Breast epithelium (tissue), 4 donors: ENCODE data around the gene CCDC186. TPM values are rescaled to one million over a fixed set of nuclear protein-coding genes. Genes with fewer than 3 reads are reported as not detected.

ENCODE experiments used
- DNase-seq, 2 donors: peaks; one replicate each; pipeline ENCODE4 v3.0.0-alpha.2; 2019; ENCODE audit warnings: low spot score in 2 of 2
- H3K27ac ChIP-seq, 2 donors: fragments of 200-600 bp; sonication (generic) in 1 of 2; one replicate each; pipeline ENCODE4 v1.5.1; 2016 to 2019; ENCODE audit warnings: mild to moderate bottlenecking in 1 of 2
- H3K27me3 ChIP-seq, 2 donors: fragments of 200-600 bp; sonication (generic) in 1 of 2; one replicate each; pipeline versions ENCODE4 v1.5.1 to v1.6.0; 2017 to 2019; ENCODE audit warnings: control low read depth in 1 of 2, mild to moderate bottlenecking in 1 of 2
- H3K36me3 ChIP-seq: fragments of 200-600 bp; one replicate; pipeline ENCODE4 v1.5.1; 2019
- H3K4me1 ChIP-seq, 2 donors: fragments of 200-600 bp; sonication (generic); one replicate each; pipeline ENCODE4 v1.5.1; 2016 to 2019; ENCODE audit warnings: control low read depth in 1 of 2
- H3K4me3 ChIP-seq, 3 donors: fragments of 200-600 bp; sonication (generic); 1 replicate in 2 of 3; 2 replicates in 1 of 3; pipeline ENCODE4 v1.5.1; 2016 to 2019; ENCODE audit warnings: mild to moderate bottlenecking in 3 of 3, moderate library complexity in 2 of 3
- H3K9me3 ChIP-seq, 2 donors: fragments of 200-600 bp; sonication (generic) in 1 of 2; one replicate each; pipeline ENCODE4 v1.5.1; 2016 to 2019; ENCODE audit warnings: control low read depth in 1 of 2
- POLR2A ChIP-seq: fragments of 450-650 bp; IDR thresholded peaks from one replicate; pipeline ENCODE4 v1.6.1; 2016; ENCODE audit warnings: antibody characterized with exemption, mild to moderate bottlenecking, moderate library complexity
- POLR2AphosphoS5 ChIP-seq, 3 donors: sonication (generic); formaldehyde crosslinking; IDR thresholded peaks; one replicate each; pipeline ENCODE4 v1.6.1; 2017; ENCODE audit warnings: antibody characterized with exemption in 3 of 3
- intact Hi-C: fragments of 100-400 bp; cut with DNase I; formaldehyde crosslinking; loops from one replicate; pipeline ENCODE4 v1.15.1; 2023; ENCODE audit warnings: low total_unique reads
- total RNA-seq, 3 donors: library from RNA; depleted of rRNA; stranded (reverse); fragments of >200 nt; gene quantifications; one replicate each; pipeline ENCODE4 v1.1.0, GENCODE V29; 2016
- TF ChIP-seq, protein P1 (sequence below), 3 donors: fragments of 450-650 bp; IDR thresholded peaks; one replicate each; pipeline ENCODE4 v1.5.1; 2016 to 2017; ENCODE audit warnings: antibody characterized with exemption in 3 of 3, mild to moderate bottlenecking in 3 of 3, moderate library complexity in 3 of 3

Gene CCDC186
- total RNA-seq, 3 donors from 2014 or later: 23.5 to 62.1 (median 41.6) TPM

DNA sequence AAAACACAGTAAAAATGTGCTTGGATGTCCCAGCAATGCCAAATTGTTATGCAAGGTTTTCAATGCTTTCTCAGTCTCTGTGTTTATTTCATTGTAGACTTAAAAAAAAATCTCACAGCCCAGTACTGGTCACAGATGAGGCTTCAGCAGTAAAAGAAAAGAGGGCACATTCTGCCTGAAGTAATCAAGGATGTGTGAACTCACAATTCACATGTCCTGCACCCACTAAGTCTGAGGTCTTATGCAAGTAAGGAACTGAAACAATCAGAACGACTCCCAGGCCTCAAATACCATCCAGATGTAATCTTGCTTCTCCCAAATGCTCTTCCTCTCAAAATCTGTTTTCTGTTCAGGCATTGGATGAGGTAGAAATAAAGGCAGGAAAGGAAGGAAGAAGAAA lies 96.7 kb downstream of the CCDC186 start:
- intact Hi-C loops: no loop called here
- no peaks in the 10 kb centered on the region for H3K27me3 ChIP-seq
- H3K27ac ChIP-seq: no peak overlapping the region
- H3K4me1 ChIP-seq: no peaks in the 10 kb centered on the region
- no peaks in the 10 kb centered on the region for H3K36me3 ChIP-seq
- H3K9me3 ChIP-seq: no peaks in the 10 kb centered on the region
- no peak overlapping the region for H3K4me3 ChIP-seq
- DNase-seq: no peak
- TF ChIP-seq, protein P1, sequence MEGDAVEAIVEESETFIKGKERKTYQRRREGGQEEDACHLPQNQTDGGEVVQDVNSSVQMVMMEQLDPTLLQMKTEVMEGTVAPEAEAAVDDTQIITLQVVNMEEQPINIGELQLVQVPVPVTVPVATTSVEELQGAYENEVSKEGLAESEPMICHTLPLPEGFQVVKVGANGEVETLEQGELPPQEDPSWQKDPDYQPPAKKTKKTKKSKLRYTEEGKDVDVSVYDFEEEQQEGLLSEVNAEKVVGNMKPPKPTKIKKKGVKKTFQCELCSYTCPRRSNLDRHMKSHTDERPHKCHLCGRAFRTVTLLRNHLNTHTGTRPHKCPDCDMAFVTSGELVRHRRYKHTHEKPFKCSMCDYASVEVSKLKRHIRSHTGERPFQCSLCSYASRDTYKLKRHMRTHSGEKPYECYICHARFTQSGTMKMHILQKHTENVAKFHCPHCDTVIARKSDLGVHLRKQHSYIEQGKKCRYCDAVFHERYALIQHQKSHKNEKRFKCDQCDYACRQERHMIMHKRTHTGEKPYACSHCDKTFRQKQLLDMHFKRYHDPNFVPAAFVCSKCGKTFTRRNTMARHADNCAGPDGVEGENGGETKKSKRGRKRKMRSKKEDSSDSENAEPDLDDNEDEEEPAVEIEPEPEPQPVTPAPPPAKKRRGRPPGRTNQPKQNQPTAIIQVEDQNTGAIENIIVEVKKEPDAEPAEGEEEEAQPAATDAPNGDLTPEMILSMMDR (IDR thresholded peaks at IDR 0.05): no peak
- TF ChIP-seq POLR2A (no peak), POLR2AphosphoS5 (IDR thresholded peaks at IDR 0.05) (no peak)

DNA sequence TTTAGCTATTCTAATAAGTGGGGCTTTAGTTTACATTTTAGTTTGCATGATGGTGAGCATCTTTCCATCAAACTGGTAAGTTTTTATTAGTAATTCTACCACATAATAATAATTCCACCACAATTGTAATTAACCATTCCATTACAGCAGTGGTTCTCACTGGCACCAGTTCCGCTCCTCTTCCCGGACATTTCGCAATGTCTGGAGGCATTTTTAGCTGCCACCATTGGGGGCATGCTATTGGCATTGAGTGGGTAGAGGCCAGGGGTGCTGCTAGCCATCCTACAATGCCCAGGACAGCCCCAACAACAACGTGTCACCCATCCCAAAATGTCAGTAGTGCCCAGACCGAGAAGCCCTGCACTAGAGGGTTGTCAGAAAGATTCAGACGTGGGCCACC lies 98.9 kb downstream of the CCDC186 start:
- H3K27me3 ChIP-seq: no peaks in the 10 kb centered on the region
- no peaks in the 10 kb centered on the region for H3K4me1 ChIP-seq
- H3K27ac ChIP-seq: no peak overlapping the region
- H3K36me3 ChIP-seq: no peaks in the 10 kb centered on the region
- H3K9me3 ChIP-seq: no peaks in the 10 kb centered on the region
- intact Hi-C loops: no loop called here
- no peak for TF ChIP-seq POLR2AphosphoS5 (IDR thresholded peaks at IDR 0.05)
- no peak for TF ChIP-seq POLR2A
- TF ChIP-seq, protein P1 (IDR thresholded peaks at IDR 0.05): no peak
- H3K4me3 ChIP-seq: no peak overlapping the region
- no peak for DNase-seq

DNA sequence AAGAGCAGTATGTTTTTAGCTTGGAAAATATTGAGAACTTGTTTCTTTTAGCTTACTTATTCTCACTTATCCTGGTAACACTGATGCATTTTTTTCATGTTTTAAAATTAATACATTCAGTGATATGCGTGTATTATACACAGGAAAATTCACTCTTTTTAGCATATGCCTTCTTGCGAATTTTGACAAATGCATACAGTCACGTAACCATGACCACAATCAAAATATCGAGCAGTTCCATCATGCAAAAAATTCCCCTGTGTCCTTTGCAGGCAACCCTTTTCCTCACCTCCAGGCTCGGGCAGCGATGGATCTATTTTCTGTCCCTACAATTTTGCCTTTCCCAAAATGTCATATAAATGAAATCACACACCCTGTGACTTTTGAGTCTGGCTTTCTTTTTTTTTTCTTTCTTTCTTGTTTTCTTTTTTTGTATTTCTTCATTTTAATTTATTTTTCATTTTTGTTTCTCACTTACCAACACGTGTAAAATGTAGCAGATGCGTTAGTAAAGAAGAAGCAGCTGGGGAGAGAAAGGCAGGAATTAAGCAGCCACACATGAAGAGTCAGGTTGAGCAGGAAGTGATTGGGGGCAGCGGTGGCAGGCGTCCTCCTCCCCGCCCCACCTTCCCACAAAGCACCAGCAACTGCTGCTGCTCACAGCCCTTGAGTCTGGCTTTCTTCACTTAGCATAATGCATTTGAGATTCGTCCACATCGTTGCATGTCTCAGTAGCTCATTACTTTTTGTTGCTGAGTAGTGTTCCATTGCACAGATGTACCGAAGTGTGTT lies 100.4 kb downstream of the CCDC186 start:
- Histone ChIP-seq H3K4me1 (no peaks in the 10 kb centered on the region), H3K4me3 (no peak overlapping the region), H3K36me3 (no peaks in the 10 kb centered on the region), H3K27ac (no peak overlapping the region), H3K9me3 (no peaks in the 10 kb centered on the region), H3K27me3 (no peaks in the 10 kb centered on the region)
- TF ChIP-seq POLR2A (no peak), POLR2AphosphoS5 (IDR thresholded peaks at IDR 0.05) (no peak)
- TF ChIP-seq, protein P1 (IDR thresholded peaks at IDR 0.05): no peak
- DNase-seq: no peak
- intact Hi-C loops: no loop called here

DNA sequence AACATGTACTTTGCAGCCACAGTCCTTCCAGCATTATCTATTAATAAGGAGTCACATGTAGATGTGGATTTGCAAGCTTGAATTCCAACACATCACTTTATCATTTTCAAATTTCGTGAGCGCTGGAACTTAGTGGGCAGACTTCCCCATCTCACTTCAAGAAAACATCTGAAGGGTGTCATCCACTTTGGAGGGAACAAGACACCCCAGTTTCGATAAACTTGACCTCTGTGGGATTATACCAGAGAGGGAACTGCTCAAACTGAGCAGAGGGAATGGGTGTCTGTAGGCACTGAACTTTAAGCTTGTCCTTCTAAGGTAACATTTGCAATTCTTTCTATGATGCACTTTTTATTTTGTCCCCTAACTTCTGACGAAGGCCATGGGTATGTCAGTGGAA lies 102.8 kb downstream of the CCDC186 start:
- H3K27ac ChIP-seq: no peak overlapping the region
- TF ChIP-seq, protein P1 (IDR thresholded peaks at IDR 0.05): no peak
- TF ChIP-seq POLR2A (no peak), POLR2AphosphoS5 (IDR thresholded peaks at IDR 0.05) (no peak)
- no peaks in the 10 kb centered on the region for H3K4me1 ChIP-seq
- H3K4me3 ChIP-seq: no peak overlapping the region
- intact Hi-C loops: no loop called here
- H3K36me3 ChIP-seq: no peaks in the 10 kb centered on the region
- no peaks in the 10 kb centered on the region for H3K27me3 ChIP-seq
- no peak for DNase-seq
- no peaks in the 10 kb centered on the region for H3K9me3 ChIP-seq

Other genes with a start within 250 kb of the CCDC186 start
- 1 to 10 TPM in 2 of 3 donors, under 1 TPM in 1; 0.66 to 2.4 (median 1.3) TPM for gene ADRB1, start 130.3 kb downstream of the CCDC186 start, total RNA-seq
- gene TDRD1, start 5.2 kb upstream of the CCDC186 start, total RNA-seq: under 1 TPM; under 0.01 to 0.73 (median 0.33) TPM
- gene VWA2, start 65.1 kb upstream of the CCDC186 start, total RNA-seq: 10 to 100 TPM in 1 of 3 donors, 1 to 10 TPM in 1, under 1 TPM in 1; 0.48 to 18.7 (median 8.0) TPM
- 10 to 100 TPM in 2 of 3 donors, 1 to 10 TPM in 1; 4.2 to 43.9 (median 20.0) TPM for gene AFAP1L2, start 230.3 kb upstream of the CCDC186 start, total RNA-seq